Aorta (tissue), 5 donors: Measurements from ENCODE around the gene TMA7B. TPM values are rescaled to one million over a fixed set of nuclear protein-coding genes. Genes with fewer than 3 reads are reported as not detected.

Source experiments
- ATAC-seq: fragments of 200-7000 bp; cut with Tn5 transposase; one replicate; pipeline ENCODE4 v1.9.1; 2022; ENCODE audit warnings: moderate library complexity; ENCODE audit not compliant: low FRiP score
- DNase-seq, 2 donors: peaks; one replicate each; pipeline ENCODE4 v3.0.0-alpha.2; 2020
- H3K27ac ChIP-seq, 2 donors: one replicate each; pipeline ENCODE4 v1.5.1; 2013; ENCODE audit warnings: low read length in 2 of 2, mild to moderate bottlenecking in 2 of 2, moderate library complexity in 2 of 2, control low read depth in 1 of 2, inconsistent platforms in 1 of 2, low read depth in 1 of 2
- H3K27me3 ChIP-seq, 2 donors: one replicate each; pipeline ENCODE4 v1.6.1; 2013; ENCODE audit warnings: control low read depth in 1 of 2, low read length in 1 of 2, mild to moderate bottlenecking in 1 of 2, moderate library complexity in 1 of 2; ENCODE audit not compliant: insufficient read depth in 2 of 2, control insufficient read depth in 1 of 2
- H3K36me3 ChIP-seq, 2 donors: one replicate each; pipeline ENCODE4 v1.6.1; 2013; ENCODE audit warnings: control low read depth in 1 of 2, low read length in 1 of 2, mild to moderate bottlenecking in 1 of 2; ENCODE audit not compliant: insufficient read depth in 2 of 2, control insufficient read depth in 1 of 2
- H3K4me1 ChIP-seq, 2 donors: one replicate each; pipeline ENCODE4 v1.6.1; 2013; ENCODE audit warnings: low read length in 2 of 2, control low read depth in 1 of 2, mild to moderate bottlenecking in 1 of 2, moderate library complexity in 1 of 2; ENCODE audit not compliant: insufficient read depth in 2 of 2, control insufficient read depth in 1 of 2
- H3K4me3 ChIP-seq, 2 donors: one replicate each; pipeline ENCODE4 v1.5.1; 2013; ENCODE audit warnings: low read length in 2 of 2, control low read depth in 1 of 2, mild to moderate bottlenecking in 1 of 2
- H3K9me3 ChIP-seq: one replicate; pipeline ENCODE4 v1.6.1; 2013; ENCODE audit warnings: mild to moderate bottlenecking, low read length; ENCODE audit not compliant: control insufficient read depth
- WGBS, 2 donors: extraction: QIAGEN DNeasy Blood & Tissue Kit; methylation state at CpG; one replicate each; pipeline ENCODE4 v1.1.7; 2013; 5-methylcytosine and 5-hydroxymethylcytosine counted together
- intact Hi-C, 2 donors: fragments of 100-400 bp; cut with DNase I; formaldehyde crosslinking; loops; one replicate each; pipeline versions ENCODE4 v1.14.2 to v1.15.0; 2022
- polyA plus RNA-seq, 2 donors: library from polyadenylated mRNA; stranded (reverse); fragments of 200-250 nt; gene quantifications; one replicate each; pipeline ENCODE4 v1.2.3, GENCODE V29; 2013
- total RNA-seq, 2 donors: library from RNA; stranded (reverse); fragmentation: NEBNext Ultra II Directional; extraction: Animal tissue kit (Norgen Biotek cat#: 25700); gene quantifications; one replicate each; pipeline ENCODE4 v1.2.1, GENCODE V29; 2021
- donor health status: healthy with polysubstance abuse.
- donor health status: Bipolar disorder and iron deficiency.
- donor health status: DM: no; HTN: no; CAD: no.
- donor health status: DM: no; HTN: no; CAD: no.
- donor health status: DM: yes; HTN: yes; CAD: no.

TMA7B gene
- total and polyA plus RNA-seq, 4 donors = 0.39 to 0.42 TPM; not detected in 2

GRCh38 chr22:39997939-39998726, 37.9 kb downstream of the TMA7B start:
- 62 to 64% methylated on average over 11 of the region's 11 CpGs for WGBS, 2 donors
- no peak for ATAC-seq
- intact Hi-C loops = no loop called here
- Histone ChIP-seq H3K9me3 (no peaks in the 10 kb centered on the region), H3K4me1 (no peaks in the 10 kb centered on the region), H3K27me3 (no peaks in the 10 kb centered on the region), H3K36me3 (no peaks in the 10 kb centered on the region), H3K27ac (no peak overlapping the region), H3K4me3 (no peak overlapping the region)
- peak in 1 of 2 donors; percentile 41 for DNase-seq

GRCh38 chr22:39999144-39999757, 39.1 kb downstream of the TMA7B start:
- intact Hi-C loops = no loop called here
- no peaks in the 10 kb centered on the region for H3K27me3 ChIP-seq
- no peak overlapping the region for H3K27ac ChIP-seq
- ATAC-seq (no peak), DNase-seq (peak in 1 of 2 donors; percentile 60)
- no peaks in the 10 kb centered on the region for H3K36me3 ChIP-seq
- WGBS, 2 donors = 76 to 77% methylated on average over 16 of the region's 16 CpGs
- H3K4me1 ChIP-seq = no peaks in the 10 kb centered on the region
- H3K9me3 ChIP-seq = no peaks in the 10 kb centered on the region
- no peak overlapping the region for H3K4me3 ChIP-seq

GRCh38 chr22:40000171-40000570, 40.0 kb downstream of the TMA7B start:
- Histone ChIP-seq H3K27ac (no peak overlapping the region), H3K9me3 (no peaks in the 10 kb centered on the region), H3K36me3 (no peaks in the 10 kb centered on the region), H3K4me3 (no peak overlapping the region), H3K4me1 (no peaks in the 10 kb centered on the region), H3K27me3 (no peaks in the 10 kb centered on the region)
- ATAC-seq = no peak
- 83% methylated on average over 5 of the region's 5 CpGs for WGBS, 2 donors
- intact Hi-C loops = no loop called here
- DNase-seq = peak in 1 of 2 donors; percentile 27

- intact Hi-C loops = no loop called here
- Histone ChIP-seq H3K9me3 (no peaks in the 10 kb centered on the region), H3K4me3 (no peak overlapping the region), H3K27ac (no peak overlapping the region), H3K36me3 (no peaks in the 10 kb centered on the region), H3K4me1 (no peaks in the 10 kb centered on the region), H3K27me3 (no peaks in the 10 kb centered on the region)
- ATAC-seq (no peak), DNase-seq (peak in 1 of 2 donors; percentile 22)
- WGBS, 2 donors = 88 to 92% methylated on average over 4 of the region's 4 CpGs
Measured at GRCh38 chr22:40001106-40001505, 40.9 kb downstream of the TMA7B start.

GRCh38 chr22:40001800-40002577, 41.8 kb downstream of the TMA7B start:
- Histone ChIP-seq H3K9me3 (no peaks in the 10 kb centered on the region), H3K27ac (no peak overlapping the region), H3K27me3 (no peaks in the 10 kb centered on the region), H3K4me1 (no peaks in the 10 kb centered on the region), H3K4me3 (no peak overlapping the region), H3K36me3 (no peaks in the 10 kb centered on the region)
- no peak for ATAC-seq
- peak in 1 of 2 donors; percentile 42 for DNase-seq
- intact Hi-C loops = no loop called here
- WGBS, 2 donors = 66 to 72% methylated on average over 13 to 14 of the region's 14 CpGs

GRCh38 chr22:40002935-40003715, 42.9 kb downstream of the TMA7B start:
- intact Hi-C loops = no loop called here
- Histone ChIP-seq H3K4me1 (no peaks in the 10 kb centered on the region), H3K27me3 (no peaks in the 10 kb centered on the region), H3K9me3 (no peaks in the 10 kb centered on the region), H3K36me3 (no peaks in the 10 kb centered on the region), H3K27ac (no peak overlapping the region), H3K4me3 (no peak overlapping the region)
- peak in 1 of 2 donors; percentile 53 for DNase-seq
- WGBS, 2 donors = 66 to 74% methylated on average over 6 of the region's 6 CpGs
- no peak for ATAC-seq

- peak in 1 of 2 donors; percentile 9 for DNase-seq
- intact Hi-C loops = no loop called here
- WGBS, 2 donors = 65 to 71% methylated on average over 6 of the region's 6 CpGs
Measured at GRCh38 chr22:40004836-40005235, 44.6 kb downstream of the TMA7B start.

GRCh38 chr22:40006641-40007040, 46.4 kb downstream of the TMA7B start:
- Histone ChIP-seq H3K4me1 (no peaks in the 10 kb centered on the region), H3K36me3 (no peaks in the 10 kb centered on the region), H3K27ac (no peak overlapping the region), H3K4me3 (no peak overlapping the region), H3K27me3 (no peaks in the 10 kb centered on the region), H3K9me3 (no peaks in the 10 kb centered on the region)
- DNase-seq (peak in 1 of 2 donors; percentile 31), ATAC-seq (no peak)
- intact Hi-C loops = no loop called here
- WGBS, 2 donors = 82 to 86% methylated on average over 8 of the region's 8 CpGs

More at GRCh38 chr22:40004836-40005235, 44.6 kb downstream of the TMA7B start:
- Histone ChIP-seq H3K4me3 (no peak overlapping the region), H3K27ac (no peak overlapping the region), H3K36me3 (no peaks in the 10 kb centered on the region), H3K4me1 (no peaks in the 10 kb centered on the region), H3K27me3 (no peaks in the 10 kb centered on the region), H3K9me3 (no peaks in the 10 kb centered on the region)
- ATAC-seq = no peak
